Nephron progenitor cell (in vitro differentiated cells): ENCODE results near the gene SPESP1.

ENCODE experiments used
- DNase-seq: peaks from one replicate; pipeline ENCODE4 v3.0.0; 2021
- H3K27ac Mint-ChIP-seq: 2 replicates; pipeline ENCODE4 v1.8.0; 2021; ENCODE audit warnings: mild to moderate bottlenecking, moderate library complexity, mixed read lengths
- H3K27me3 Mint-ChIP-seq: 2 replicates; pipeline ENCODE4 v1.8.0; 2021; ENCODE audit warnings: mild to moderate bottlenecking, low read depth, mixed read lengths; ENCODE audit not compliant: poor library complexity
- H3K36me3 Mint-ChIP-seq: 2 replicates; pipeline ENCODE4 v1.8.0; 2021; ENCODE audit warnings: low read depth, mixed read lengths
- H3K4me1 Mint-ChIP-seq: 2 replicates; pipeline ENCODE4 v1.8.0; 2021; ENCODE audit warnings: mixed read lengths
- H3K4me3 Mint-ChIP-seq: 2 replicates; pipeline ENCODE4 v1.8.0; 2021; ENCODE audit warnings: mild to moderate bottlenecking, moderate library complexity, mixed read lengths
- H3K9me3 Mint-ChIP-seq: 2 replicates; pipeline ENCODE4 v1.8.0; 2021; ENCODE audit warnings: mild to moderate bottlenecking, moderate library complexity, mixed read lengths
- TF ChIP-seq, protein P1 (sequence below): fragments of 200-600 bp; sonication (generic); IDR thresholded peaks from 2 replicates; pipeline ENCODE4 v1.5.0; 2021; ENCODE audit warnings: antibody characterized with exemption

SPESP1 gene

DNA sequence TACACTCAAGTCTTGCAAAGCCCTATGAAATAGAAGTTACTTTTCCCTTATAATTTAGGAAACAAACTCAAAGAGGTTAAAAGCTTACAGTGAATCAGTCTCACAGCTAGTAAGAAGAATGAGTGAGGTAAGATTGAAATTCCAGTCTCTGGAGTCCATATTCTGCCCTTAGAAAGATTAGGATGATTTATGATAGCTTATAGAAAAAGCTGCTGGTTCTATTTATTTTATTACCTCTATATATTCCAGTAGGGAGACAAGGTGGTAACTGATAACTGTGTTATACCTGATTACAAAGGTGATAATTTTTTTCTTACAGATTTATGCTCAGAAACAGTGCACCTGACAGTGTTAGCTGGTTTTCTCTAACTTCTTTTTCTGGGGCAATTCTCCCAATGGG, 34.1 kb upstream of the SPESP1 start:
- H3K27me3 Mint-ChIP-seq = peaks cover 30% of the 10 kb centered on the region
- H3K9me3 Mint-ChIP-seq = peaks cover 7% of the 10 kb centered on the region

DNA sequence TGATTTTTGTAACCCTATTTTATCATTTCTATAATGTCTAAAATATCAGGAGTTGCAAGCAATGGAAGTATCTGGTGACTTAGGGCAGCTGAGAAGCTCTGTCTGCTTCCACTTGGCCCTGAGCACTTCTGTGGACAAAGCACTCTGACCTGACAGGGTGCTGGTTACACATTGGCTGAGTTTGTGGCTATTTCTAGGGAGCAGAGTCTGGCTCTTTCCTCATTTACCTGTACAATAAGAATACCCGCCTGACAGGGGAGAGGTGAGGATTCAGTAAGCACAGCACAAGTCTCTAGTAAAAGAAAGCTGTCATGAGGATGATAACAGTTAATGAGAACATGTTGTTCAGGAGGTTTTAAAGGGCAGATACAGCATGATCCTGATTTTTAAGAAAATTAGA, 33.3 kb upstream of the SPESP1 start:
- H3K4me1 Mint-ChIP-seq = no peaks in the 10 kb centered on the region
- no peaks in the 10 kb centered on the region for H3K36me3 Mint-ChIP-seq
- peaks cover 38% of the 10 kb centered on the region for H3K27me3 Mint-ChIP-seq
- H3K27ac Mint-ChIP-seq = no peak overlapping the region
- TF ChIP-seq, protein P1, sequence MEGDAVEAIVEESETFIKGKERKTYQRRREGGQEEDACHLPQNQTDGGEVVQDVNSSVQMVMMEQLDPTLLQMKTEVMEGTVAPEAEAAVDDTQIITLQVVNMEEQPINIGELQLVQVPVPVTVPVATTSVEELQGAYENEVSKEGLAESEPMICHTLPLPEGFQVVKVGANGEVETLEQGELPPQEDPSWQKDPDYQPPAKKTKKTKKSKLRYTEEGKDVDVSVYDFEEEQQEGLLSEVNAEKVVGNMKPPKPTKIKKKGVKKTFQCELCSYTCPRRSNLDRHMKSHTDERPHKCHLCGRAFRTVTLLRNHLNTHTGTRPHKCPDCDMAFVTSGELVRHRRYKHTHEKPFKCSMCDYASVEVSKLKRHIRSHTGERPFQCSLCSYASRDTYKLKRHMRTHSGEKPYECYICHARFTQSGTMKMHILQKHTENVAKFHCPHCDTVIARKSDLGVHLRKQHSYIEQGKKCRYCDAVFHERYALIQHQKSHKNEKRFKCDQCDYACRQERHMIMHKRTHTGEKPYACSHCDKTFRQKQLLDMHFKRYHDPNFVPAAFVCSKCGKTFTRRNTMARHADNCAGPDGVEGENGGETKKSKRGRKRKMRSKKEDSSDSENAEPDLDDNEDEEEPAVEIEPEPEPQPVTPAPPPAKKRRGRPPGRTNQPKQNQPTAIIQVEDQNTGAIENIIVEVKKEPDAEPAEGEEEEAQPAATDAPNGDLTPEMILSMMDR = no peak
- H3K4me3 Mint-ChIP-seq = no peak overlapping the region
- peaks cover 7% of the 10 kb centered on the region for H3K9me3 Mint-ChIP-seq
- no peak for DNase-seq

More for the DNA sequence above, 34.1 kb upstream of the SPESP1 start:
- no peaks in the 10 kb centered on the region for H3K36me3 Mint-ChIP-seq
- no peak overlapping the region for H3K27ac Mint-ChIP-seq
- no peak for DNase-seq
- H3K4me3 Mint-ChIP-seq = no peak overlapping the region
- TF ChIP-seq, protein P1 = no peak
- no peaks in the 10 kb centered on the region for H3K4me1 Mint-ChIP-seq

DNA sequence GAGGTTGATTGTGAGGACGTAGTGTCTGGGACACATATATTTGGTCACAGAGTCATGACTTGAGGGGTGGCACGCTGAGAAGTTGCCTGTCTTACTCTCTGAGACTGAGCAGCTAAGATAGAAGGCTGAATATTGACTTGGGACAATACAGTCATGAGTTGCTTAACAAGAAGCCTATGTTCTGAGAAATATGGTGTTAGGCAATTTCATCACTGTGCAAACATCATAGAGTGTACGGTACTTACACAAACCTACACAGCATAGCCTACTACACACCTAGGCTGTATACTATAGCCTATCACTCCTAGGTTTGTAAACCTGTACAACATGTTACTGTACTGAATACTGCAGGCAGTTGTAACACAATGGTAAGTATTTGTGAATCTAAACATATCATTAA, 30.3 kb upstream of the SPESP1 start:
- Mint-ChIP-seq H3K4me3 (no peak overlapping the region), H3K4me1 (no peaks in the 10 kb centered on the region), H3K27ac (no peak overlapping the region), H3K36me3 (no peaks in the 10 kb centered on the region), H3K9me3 (no peaks in the 10 kb centered on the region), H3K27me3 (peaks cover 45% of the 10 kb centered on the region)
- DNase-seq = no peak
- TF ChIP-seq, protein P1 = no peak

DNA sequence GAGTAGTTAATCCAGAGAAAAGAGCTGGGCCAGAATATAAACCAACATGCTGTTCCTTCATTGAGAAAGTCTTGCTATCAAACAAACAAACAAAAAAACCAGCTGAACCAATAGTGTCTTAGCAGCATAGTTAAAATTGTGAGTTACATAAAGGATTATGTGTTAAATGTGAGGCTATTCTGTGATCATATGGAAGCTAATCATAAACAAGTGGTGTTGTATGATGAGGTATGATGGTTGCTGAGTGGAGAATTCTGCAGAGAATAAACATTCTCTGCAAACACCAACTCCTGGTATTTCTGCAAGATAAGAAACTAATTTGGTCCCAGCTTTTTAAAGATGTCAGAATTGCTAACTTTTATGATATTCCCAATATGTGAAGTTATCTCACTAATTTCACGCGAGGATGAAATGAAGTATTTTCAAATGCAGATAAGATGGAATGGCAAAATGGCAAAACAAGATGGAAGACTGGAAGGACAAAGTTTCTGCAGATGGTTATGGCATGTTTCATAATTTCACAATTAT, 22.9 kb upstream of the SPESP1 start:
- Mint-ChIP-seq H3K4me3 (no peak overlapping the region), H3K9me3 (no peaks in the 10 kb centered on the region), H3K27me3 (peaks cover 34% of the 10 kb centered on the region), H3K4me1 (no peaks in the 10 kb centered on the region), H3K27ac (no peak overlapping the region), H3K36me3 (no peaks in the 10 kb centered on the region)
- TF ChIP-seq, protein P1 = no peak
- DNase-seq = no peak

DNA sequence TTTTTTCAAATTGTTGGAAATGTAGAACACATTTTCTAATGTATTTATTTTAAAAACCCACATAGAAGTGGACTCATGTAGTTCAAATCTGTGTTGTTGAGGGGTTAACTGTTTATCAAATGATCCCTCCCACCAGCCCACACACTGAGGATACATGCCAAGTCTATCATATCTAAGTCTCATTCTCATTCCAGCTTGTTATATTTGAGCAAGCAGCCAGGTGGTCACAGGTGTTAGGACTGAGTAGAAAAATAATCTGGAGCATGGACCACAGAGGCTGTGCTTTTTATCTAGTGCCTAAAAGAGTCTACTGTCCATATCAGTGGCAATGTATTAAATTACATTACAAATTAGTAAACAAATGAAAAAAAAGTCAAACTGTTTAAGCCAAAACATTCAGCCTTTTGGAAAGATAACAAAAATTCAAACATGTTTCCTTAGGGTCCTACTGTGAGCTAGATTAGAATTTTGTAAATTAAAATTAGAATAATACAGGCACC, 20.7 kb upstream of the SPESP1 start:
- no peak for DNase-seq
- Mint-ChIP-seq H3K36me3 (no peaks in the 10 kb centered on the region), H3K27me3 (peaks cover 19% of the 10 kb centered on the region), H3K4me1 (no peaks in the 10 kb centered on the region), H3K4me3 (no peak overlapping the region), H3K27ac (no peak overlapping the region), H3K9me3 (peaks cover 3% of the 10 kb centered on the region)
- TF ChIP-seq, protein P1 = no peak

DNA sequence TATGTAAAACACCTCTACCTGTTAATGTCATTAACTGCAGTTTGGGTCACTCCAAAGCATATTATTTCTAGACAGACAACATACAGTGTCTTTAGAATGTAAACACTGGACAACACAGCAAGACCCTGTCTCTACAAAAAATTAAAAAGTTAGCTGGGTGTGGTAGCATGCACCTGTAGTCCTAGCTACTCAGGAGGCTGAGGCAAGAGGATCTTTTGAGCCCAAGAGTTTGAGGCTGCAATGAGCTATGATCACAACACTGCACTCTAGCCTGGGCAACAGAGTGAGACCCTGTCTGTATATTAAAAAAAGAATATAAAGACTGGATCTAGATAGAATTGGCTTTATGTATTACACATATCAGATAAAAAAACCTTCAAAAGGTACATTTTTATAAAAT, 20.0 kb upstream of the SPESP1 start:
- no peak overlapping the region for H3K27ac Mint-ChIP-seq
- no peaks in the 10 kb centered on the region for H3K4me1 Mint-ChIP-seq
- peaks cover 19% of the 10 kb centered on the region for H3K27me3 Mint-ChIP-seq

More for the DNA sequence above, 20.0 kb upstream of the SPESP1 start:
- H3K36me3 Mint-ChIP-seq = no peaks in the 10 kb centered on the region
- no peak overlapping the region for H3K4me3 Mint-ChIP-seq
- H3K9me3 Mint-ChIP-seq = peaks cover 6% of the 10 kb centered on the region
- TF ChIP-seq, protein P1 = no peak
- DNase-seq = no peak
